ENCODE measurements around the gene CD22. TPM values are rescaled to one million over a fixed set of nuclear protein-coding genes. Genes with fewer than 3 reads are reported as not detected.

Gene CD22
- total and polyA plus RNA-seq, 10 of the 15 experiments (the other 5 are each of a cell fraction or from before 2014, with no cell fraction given) = 23.0 to 344 (median 181) TPM

GRCh38 chr19:35337097-35337983, 8.4 kb downstream of the CD22 start:
- peaks cover 41% of the 10 kb centered on the region for H3K4me1 ChIP-seq (ENCODE audit: control insufficient read depth, insufficient read depth, low read length)
- no peak overlapping the region for H3K27ac ChIP-seq (ENCODE audit: control insufficient read depth, insufficient read depth)
- RAD21 ChIA-PET (ENCODE audit: unreplicated experiment) = interaction anchor here (1.0 to 5.1 kb wide), 4 partner anchors 9 to 30 kb away, joined by 3 to 45 read pairs (median 4); no protein-coding TSS in a partner anchor
- H4K20me1 ChIP-seq (ENCODE audit: control insufficient read depth, insufficient read depth) = no peaks in the 10 kb centered on the region
- no peak overlapping the region for H3K9ac ChIP-seq (ENCODE audit: control insufficient read depth, insufficient read depth, low read length)
- no peaks in the 10 kb centered on the region for H3K27me3 ChIP-seq (replicated peaks in 1 of 2; ENCODE audit: control insufficient read depth in 2 of 2, insufficient read depth in 2 of 2, low read length in 1 of 2)
- peak overlapping the region; percentile 57; the same call in 1 of the 2 replicates for H3K4me2 ChIP-seq (ENCODE audit: control insufficient read depth, insufficient read depth)
- intact Hi-C loops (cut with micrococcal nuclease; ENCODE audit: unreplicated experiment) = no loop called here
- no peak for DNase-seq (ENCODE audit: low read depth, low spot score)
- WGBS (ENCODE audit: insufficient coverage, insufficient replicate concordance, low lambda C conversion rate, missing lambda C conversion rate) = 82% methylated on average over 25 of the region's 25 CpGs
- CTCF ChIA-PET = no interaction called here
- BruUV-seq (replicated peaks) = no TSS peak
- no peak overlapping the region for H2AFZ ChIP-seq (ENCODE audit: control insufficient read depth, low read depth, low read length)
- FAIRE-seq = no peak
- no peaks in the 10 kb centered on the region for H3K9me3 ChIP-seq (replicated peaks; ENCODE audit: control insufficient read depth, insufficient read depth, low read length)
- SMC1A ChIA-PET (ENCODE audit: uncharacterized antibody, unreplicated experiment) = interaction anchor here (0.7 to 8.1 kb wide), 2 partner anchors 17 to 63 kb away, joined by 3 to 122 read pairs; no protein-coding TSS in a partner anchor
- no peak overlapping the region for H3K4me3 ChIP-seq
- POLR2A ChIA-PET = interaction anchor here (0.6 to 1.3 kb wide), 3 partner anchors 9 to 92 kb away, joined by 3 read pairs; no protein-coding TSS in a partner anchor
- H3K79me2 ChIP-seq (ENCODE audit: control insufficient read depth, insufficient read depth, low read length) = peaks cover 41% of the 10 kb centered on the region
- in situ Hi-C loops (cut with MboI) = loop anchor here (10.0 kb wide), 1 partner anchor 567 kb away; the partner anchor contains the start of genes HCST, NFKBID and TYROBP
- H3K36me3 ChIP-seq (ENCODE audit: control insufficient read depth in 2 of 2, insufficient read depth in 2 of 2, low read length in 1 of 2) = peaks cover 28 to 30% of the 10 kb centered on the region in 2 experiments
- ATAC-seq = no peak
- peak; percentile 17; the same call in 1 of the 2 replicates for TF ChIP-seq POLR2A (IDR thresholded peaks at IDR 0.05; ENCODE audit: low read depth, low read length)
- TF ChIP-seq, protein P1, sequence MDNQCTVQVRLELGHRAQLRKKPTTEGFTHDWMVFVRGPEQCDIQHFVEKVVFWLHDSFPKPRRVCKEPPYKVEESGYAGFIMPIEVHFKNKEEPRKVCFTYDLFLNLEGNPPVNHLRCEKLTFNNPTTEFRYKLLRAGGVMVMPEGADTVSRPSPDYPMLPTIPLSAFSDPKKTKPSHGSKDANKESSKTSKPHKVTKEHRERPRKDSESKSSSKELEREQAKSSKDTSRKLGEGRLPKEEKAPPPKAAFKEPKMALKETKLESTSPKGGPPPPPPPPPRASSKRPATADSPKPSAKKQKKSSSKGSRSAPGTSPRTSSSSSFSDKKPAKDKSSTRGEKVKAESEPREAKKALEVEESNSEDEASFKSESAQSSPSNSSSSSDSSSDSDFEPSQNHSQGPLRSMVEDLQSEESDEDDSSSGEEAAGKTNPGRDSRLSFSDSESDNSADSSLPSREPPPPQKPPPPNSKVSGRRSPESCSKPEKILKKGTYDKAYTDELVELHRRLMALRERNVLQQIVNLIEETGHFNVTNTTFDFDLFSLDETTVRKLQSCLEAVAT (IDR thresholded peaks at IDR 0.05) = 0 out of 2 replicates have a peak, but pooled peaks have one; percentile 16
- peak; percentile 19; the same call in 1 of the 2 replicates for TF ChIP-seq RUNX3 (IDR thresholded peaks at IDR 0.05; ENCODE audit: low read length)
- TF ChIP-seq IKZF1 (conservative IDR thresholded peaks at IDR 0.05) = peak; percentile 30; the same call in 1 of the 2 replicates
- TF ChIP-seq BCL3 (IDR thresholded peaks at IDR 0.05; ENCODE audit: borderline replicate concordance, insufficient read depth, low read depth, low read length, poor library complexity, severe bottlenecking) = no peak
- TF ChIP-seq BMI1 (IDR thresholded peaks at IDR 0.05; ENCODE audit: borderline replicate concordance) = 0 out of 2 replicates have a peak, but pooled peaks have one; percentile 26
- 0 out of 2 replicates have a peak, but pooled peaks have one; percentile 19 for TF ChIP-seq NBN (IDR thresholded peaks at IDR 0.05)
- TF ChIP-seq SPI1 (IDR thresholded peaks at IDR 0.05; ENCODE audit: borderline replicate concordance, insufficient read depth, low read depth, low read length) = peak; percentile 46; the same call in 1 of the 2 replicates
- TF ChIP-seq POLR2AphosphoS2 (IDR thresholded peaks at IDR 0.05; ENCODE audit: low read depth, low read length) = peak; percentile 24; the same call in 1 of the 2 replicates
- no peak for TF ChIP-seq BHLHE40 (IDR thresholded peaks at IDR 0.05; ENCODE audit: borderline replicate concordance in 1 of 2, low read depth in 2 of 2, low read length in 1 of 2)
- TF ChIP-seq, protein P2, sequence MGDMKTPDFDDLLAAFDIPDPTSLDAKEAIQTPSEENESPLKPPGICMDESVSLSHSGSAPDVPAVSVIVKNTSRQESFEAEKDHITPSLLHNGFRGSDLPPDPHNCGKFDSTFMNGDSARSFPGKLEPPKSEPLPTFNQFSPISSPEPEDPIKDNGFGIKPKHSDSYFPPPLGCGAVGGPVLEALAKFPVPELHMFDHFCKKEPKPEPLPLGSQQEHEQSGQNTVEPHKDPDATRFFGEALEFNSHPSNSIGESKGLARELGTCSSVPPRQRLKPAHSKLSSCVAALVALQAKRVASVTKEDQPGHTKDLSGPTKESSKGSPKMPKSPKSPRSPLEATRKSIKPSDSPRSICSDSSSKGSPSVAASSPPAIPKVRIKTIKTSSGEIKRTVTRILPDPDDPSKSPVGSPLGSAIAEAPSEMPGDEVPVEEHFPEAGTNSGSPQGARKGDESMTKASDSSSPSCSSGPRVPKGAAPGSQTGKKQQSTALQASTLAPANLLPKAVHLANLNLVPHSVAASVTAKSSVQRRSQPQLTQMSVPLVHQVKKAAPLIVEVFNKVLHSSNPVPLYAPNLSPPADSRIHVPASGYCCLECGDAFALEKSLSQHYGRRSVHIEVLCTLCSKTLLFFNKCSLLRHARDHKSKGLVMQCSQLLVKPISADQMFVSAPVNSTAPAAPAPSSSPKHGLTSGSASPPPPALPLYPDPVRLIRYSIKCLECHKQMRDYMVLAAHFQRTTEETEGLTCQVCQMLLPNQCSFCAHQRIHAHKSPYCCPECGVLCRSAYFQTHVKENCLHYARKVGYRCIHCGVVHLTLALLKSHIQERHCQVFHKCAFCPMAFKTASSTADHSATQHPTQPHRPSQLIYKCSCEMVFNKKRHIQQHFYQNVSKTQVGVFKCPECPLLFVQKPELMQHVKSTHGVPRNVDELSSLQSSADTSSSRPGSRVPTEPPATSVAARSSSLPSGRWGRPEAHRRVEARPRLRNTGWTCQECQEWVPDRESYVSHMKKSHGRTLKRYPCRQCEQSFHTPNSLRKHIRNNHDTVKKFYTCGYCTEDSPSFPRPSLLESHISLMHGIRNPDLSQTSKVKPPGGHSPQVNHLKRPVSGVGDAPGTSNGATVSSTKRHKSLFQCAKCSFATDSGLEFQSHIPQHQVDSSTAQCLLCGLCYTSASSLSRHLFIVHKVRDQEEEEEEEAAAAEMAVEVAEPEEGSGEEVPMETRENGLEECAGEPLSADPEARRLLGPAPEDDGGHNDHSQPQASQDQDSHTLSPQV (IDR thresholded peaks at IDR 0.05) = no peak
- 0 out of 4 replicates have a peak, but pooled peaks of 1 of the 2 experiments have one; percentile 15 for TF ChIP-seq IKZF2 (IDR thresholded peaks at IDR 0.05)
- no peak for TF ChIP-seq SIX5 (IDR thresholded peaks at IDR 0.05; ENCODE audit: low read depth, low read length, severe bottlenecking)
- 0 out of 2 replicates have a peak, but pooled peaks have one; percentile 43 for TF ChIP-seq HDGF (IDR thresholded peaks at IDR 0.05)
